HG02840 (cell line): ENCODE measurements around the gene MAS1.

Experiments
- ATAC-seq: cut with Tn5 transposase; IDR thresholded peaks from one replicate; pipeline ENCODE4 v1.9.1; 2021; ENCODE audit warnings: mild to moderate bottlenecking, moderate library complexity, moderate number of reproducible peaks; ENCODE audit not compliant: unreplicated experiment, low FRiP score

The MAS1 gene

DNA sequence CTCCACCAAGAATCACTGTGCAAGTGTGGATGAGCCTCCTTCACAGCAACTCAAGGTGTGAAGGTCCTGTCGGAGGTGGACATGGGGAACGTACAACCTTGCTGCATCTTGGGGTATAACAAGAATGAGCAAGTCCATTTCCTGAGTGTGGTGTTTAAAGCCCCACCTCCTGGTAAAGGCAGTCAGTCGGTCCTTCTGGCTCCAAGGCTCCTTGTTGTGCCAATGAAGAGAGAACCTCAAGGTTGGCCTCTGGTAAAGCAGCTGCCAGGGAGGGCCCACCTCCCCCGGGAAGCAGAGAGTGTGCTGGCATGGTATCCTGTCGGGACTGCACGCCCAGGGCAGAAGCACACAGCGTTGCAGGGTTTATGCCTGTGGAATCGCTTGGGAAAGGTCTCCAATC, 12.4 kb upstream of the MAS1 start:
- no peak for ATAC-seq

DNA sequence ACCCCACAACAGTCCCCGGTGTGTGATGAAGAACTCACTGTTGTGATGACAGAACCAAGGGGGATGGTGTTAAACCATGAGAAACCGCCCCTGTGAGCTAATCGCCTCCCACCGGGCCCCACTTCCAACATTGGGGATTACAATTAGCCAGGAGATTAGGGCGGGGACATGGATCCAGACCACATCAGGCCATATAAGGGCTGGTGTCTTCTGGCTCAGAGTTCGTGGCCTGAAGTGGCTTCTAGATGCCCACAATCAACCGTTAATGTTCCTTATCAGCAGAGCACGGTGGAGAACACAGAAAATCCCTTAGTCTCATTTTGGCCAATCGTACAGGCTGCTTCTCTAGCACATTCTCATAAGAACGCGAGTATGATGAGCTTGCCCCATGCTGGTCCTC, 10.9 kb upstream of the MAS1 start:
- ATAC-seq: no peak

DNA sequence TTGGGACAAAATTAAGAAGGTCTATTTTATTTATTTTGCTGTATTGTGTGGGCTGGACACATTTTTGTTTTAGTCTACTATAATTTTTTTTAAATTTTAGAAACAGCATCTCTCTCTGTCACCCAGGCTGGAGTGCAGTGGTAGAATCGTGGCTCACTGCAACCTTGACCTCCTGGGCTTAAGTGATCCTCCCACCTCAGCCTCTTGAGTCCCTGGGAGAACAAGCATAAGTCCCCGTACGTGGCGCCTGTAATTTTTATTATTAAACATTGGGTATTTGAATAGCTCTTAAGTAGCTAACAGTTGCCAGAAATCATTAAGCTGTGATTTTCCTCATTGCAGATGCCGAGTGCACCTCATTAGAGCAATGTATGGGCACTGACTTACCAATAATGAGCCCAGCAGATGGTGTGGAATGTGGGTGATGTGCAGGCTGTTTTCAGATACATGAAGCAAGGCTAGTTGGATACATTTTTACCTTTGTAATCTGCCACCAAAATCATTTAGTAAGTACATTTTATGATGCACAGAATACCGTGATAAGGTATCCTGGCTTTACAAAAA, 10.3 kb upstream of the MAS1 start:
- no peak for ATAC-seq

DNA sequence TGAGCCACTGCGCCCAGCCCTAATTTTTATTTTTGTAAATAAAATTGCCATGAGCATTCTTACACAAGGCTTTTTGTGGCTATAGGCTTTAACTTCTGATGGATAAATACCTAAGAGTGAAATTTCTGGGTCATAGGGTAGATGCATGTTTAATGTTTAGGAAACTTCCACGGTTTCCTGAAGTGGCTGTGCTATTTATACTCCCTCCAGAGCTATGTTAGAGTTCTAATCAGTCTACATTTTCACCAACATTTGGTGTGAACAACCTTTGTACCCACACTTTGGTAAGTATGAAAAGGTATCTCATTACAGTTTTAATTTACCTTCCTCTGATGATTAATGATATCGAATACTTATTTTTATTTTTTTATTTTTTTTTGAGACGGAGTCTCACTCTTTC, 6.1 kb upstream of the MAS1 start:
- no peak for ATAC-seq

DNA sequence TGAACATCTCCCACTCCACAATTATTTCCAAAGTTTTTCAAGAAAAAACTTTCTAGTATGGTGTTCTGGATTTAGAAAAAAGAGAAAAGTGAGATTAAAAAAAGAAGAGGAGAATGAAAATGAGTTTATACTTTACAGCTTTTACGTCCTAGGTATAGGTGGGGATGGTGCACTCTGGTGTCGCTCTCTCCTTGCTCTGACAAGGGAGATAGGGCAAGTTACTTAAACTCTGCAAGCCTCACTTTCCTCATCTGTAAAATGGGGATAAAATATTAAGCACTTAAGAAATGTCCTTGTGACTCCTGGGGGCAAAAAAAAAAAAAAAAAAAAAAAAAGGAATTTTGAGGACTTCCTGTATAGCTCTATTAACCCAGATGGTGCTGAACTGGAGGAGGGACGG, 4.5 kb upstream of the MAS1 start:
- ATAC-seq: no peak

DNA sequence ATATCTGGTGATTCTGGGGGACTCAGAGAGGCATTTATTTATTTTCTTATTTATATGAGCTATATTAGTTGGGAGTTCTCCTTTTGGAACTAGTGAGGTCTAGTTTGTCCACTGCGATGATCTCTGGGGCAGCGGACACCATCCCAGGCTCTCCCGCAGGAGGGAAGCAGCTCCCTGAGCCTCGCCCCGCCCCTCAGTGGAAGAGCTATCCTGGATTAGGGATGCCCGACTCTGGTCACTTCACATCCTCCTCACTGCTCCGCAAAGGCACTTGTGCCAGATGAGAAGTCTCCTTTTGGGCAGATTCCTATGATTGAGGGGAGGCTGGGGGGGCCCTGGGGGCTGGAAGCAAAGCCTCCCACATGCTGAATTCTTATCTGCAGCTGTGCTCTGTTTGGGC, 3.6 kb upstream of the MAS1 start:
- ATAC-seq: no peak

DNA sequence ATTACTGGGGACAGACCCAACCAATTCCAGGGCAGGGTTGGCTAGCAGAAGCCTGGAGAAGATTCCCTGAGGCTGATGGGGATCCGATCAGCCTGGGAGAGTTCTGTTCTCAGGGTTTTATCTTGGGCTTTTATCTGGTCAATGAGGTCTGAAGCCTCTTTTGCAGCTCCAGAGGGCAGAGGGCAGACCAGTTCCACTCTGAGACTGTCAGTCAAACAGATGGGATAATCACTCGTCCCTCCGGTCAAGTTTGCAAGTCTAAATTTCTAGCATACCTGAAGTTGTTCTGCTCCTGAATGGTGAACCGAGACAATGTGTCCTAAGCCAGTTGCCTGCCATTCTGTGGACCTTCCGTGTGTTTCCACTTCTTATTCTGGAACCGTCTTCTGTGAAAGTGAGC, 3.0 kb upstream of the MAS1 start:
- ATAC-seq: no peak

DNA sequence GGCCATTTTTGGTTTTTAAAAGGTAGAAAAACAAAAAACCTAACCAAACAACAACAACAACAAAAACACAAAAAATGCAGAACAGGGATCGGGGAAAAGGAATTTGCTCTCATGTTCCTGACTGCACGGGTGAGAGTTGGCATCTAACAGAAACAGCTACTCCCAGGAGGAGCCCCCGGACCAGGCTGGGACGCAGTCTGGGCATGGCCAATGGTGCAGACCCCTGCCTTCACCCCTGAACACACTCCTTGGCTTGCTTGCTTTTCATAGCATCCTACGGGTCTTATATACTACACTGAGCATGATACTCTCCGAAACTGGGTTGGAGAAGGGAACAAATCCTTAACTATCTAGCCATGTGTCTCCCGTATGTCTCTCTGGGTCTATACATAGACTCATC, 587 bp upstream of the MAS1 start:
- no peak for ATAC-seq

DNA sequence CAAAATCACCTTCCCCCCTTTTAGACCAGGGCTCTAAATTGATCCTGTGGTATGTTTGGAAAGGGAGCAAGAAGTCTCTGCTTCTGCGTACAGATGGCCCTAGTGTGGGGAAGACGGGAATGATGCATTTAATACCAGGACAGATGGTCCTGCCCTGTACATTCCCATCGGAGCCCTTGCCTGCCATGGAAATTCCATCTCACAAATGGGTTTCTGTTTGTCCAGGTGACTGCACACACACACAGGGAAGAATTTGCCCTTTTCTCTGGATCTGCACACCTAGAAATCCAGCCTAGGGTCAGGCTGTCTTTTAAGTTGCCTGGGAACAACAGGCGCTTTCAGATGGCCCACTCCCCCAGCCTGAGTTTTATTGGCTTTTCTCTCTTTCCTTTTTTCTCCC, 1.3 kb downstream of the MAS1 start:
- no peak for ATAC-seq

DNA sequence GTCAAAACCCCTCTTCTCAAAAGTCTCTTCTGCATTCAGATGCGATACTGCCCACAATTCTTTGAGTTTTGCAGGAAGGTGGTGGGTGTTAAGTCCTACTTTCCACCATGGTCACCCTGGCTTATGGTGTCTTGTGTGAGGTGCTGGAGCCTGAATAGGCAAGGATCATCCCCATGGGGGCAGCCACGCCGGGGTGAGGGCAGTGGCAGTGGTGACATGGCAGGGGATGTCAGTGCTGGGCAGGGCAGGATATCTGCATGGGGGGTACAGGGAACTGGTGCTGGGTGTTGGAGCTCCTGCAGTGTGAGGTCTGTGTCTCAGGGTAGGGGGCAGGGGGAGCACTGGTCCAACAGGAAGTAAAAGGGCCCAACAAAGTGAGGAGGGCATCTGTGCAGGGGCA, 2.3 kb downstream of the MAS1 start:
- no peak for ATAC-seq

DNA sequence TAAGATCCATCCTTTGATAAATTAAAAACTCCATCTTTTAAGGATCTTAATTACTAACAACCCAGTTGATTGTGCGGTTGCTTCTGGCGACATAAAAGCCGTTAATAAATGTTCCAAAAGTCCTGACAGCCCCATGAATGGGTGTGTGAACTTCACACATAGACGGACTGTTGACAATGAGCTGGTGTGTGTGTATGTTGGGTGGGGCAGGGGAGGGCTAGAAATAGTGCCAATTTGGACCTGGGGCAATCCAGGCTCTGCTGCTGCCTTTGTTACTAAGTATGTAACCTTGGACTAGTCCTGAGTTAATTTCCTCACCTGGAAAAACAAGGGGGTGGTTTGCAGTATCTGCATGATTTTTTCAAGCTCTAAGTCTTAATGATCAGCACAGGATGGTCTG, 4.2 kb downstream of the MAS1 start:
- ATAC-seq: no peak

DNA sequence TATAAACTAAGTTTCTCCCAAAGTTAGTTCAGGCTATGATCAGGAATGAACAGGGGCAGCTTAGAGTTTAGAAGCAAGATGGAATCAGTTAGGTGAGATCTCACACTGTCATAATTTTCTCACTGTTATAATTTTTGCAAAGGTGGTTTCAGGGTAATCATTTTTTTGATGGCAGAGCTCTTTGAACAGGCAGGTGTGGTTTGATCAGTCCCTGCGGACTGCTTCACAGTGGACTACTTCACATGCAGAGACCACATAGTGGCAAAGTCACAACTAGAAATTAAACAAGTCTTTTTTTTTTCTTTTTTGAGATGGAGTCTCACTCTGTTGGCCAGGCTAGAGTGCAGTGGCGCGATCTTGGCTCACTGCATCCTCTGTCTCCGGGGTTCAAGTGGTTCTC, 6.8 kb downstream of the MAS1 start:
- no peak for ATAC-seq

DNA sequence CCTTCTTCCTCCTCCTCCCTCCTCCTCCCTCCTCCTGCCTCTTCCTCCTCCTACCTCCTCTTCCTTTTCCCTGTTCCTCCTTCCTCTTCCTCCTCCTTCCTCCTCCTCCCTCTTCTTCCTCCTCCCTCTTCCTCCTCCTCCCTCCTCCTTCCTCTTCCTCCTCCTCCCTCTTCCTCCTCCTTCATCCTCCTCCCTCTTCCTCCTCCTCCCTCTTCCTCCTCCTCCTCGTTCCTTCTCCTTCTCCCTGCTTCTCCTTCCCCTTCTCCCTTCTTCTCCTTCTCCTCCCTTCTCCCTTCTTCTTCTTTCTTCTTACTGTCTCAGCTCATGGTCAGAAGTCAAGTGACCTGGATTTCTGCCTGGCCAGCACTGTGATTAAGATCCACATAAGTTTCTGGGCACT, 7.7 kb downstream of the MAS1 start:
- no peak for ATAC-seq

DNA sequence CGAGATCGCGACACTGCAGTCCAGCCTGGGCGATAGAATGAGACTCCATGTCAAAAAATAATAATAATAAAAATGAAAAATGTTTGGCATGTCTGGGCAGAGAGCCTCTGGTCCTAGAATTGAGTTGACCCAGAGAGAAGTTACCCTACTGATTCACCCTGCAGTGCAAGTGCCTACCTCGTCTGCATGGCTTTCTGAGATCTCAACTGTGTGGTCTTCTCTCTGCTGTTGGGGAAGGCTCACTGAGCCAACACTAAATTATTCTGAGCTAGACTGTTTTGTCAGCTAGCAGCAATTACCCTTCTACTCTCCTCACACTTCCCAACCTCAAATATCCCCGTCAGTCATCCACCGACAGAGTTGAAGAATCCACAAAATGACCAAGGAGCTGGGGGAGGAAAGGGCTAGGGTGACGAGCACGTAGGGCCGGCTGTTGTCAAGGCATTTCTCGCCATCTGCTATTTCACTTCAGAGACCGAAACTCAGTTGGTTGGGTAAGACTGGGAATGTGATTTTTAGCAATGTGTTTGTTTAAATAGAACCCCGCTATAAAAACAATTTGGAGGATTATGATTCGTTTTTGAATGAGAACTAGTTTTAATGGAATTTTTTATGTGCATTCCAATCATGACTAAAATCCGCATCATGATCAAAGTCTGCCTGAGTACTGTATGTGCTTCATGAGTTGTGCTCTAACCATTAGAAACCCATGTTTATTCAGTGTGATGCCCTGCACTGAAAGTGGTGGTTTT, 9.4 kb downstream of the MAS1 start:
- ATAC-seq: no peak

DNA sequence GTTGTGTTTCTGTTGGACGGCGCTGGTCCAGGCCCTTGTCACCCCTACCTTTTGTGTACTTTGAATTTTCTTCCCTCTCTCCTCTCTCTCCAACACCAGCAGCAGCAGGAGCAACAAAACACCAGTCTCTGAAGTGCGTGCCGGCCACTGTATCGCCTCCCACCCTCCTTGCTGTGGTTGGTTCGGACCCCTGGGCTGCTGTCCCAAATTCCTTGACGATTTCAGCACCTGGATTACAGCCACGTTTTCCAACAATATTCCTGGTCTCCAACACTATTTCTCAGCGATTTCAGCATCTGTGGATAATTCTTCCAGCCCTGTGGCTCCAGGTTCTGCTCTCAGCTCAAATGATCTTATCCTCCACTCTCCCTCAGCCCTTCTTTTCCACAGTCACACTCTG, 11.8 kb downstream of the MAS1 start:
- ATAC-seq: no peak

DNA sequence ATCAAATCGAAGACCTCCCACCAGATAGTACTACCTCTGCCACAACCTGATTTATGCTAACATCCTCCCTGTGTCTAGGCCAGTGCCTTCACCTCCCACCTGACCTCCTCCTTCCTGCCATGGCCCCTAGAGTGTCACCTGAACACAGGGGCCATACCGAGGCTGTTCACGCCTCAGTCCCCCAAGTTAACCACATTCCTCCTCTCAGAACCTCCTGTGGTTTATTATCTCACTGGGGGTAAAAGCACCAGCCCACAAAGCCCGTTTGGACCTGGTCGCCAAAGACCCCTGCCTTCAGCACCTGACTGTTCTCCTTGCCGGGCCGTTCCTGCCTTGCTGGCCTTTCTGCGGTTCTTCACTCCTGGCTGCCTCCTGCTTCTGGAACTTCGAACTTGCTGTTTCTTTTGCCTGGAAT, 13.7 kb downstream of the MAS1 start:
- no peak for ATAC-seq

DNA sequence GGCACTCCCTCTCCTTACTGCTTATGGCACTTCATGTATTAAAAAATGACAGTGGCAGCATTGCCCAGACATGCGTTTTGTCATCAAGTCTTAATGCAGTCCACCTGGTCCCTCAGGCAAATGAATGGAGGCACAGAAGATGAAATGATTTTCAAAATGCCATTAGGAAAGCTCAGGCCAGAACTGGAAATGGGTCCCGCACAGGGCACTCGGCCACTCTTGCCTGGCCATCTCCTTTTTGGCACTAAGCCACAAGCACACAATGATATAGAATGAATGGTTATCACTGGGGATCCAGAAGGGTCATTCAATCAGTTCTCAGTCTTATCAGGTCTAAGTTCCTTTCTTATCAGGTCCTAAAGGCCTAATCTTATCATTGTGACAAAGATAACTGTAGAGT, 15.6 kb downstream of the MAS1 start:
- ATAC-seq: no peak

DNA sequence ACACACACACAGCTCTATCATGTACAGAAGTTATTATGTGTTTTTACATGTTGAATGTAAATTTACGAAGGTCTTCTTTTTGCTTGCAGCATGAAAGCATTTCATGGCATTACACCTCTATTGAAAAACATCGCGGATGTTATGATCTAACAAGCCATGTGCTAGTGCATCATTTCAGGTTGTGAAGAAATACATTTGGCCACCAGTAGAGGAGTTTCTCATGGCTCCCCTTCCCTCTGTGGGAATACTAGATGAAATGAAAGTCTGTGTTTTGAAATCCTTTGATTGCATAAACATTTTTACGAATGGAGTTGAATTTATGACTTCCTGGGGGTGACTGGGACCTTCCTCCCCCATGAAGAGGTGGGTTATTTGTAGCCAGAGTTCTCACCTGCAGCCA, 17.7 kb downstream of the MAS1 start:
- no peak for ATAC-seq

DNA sequence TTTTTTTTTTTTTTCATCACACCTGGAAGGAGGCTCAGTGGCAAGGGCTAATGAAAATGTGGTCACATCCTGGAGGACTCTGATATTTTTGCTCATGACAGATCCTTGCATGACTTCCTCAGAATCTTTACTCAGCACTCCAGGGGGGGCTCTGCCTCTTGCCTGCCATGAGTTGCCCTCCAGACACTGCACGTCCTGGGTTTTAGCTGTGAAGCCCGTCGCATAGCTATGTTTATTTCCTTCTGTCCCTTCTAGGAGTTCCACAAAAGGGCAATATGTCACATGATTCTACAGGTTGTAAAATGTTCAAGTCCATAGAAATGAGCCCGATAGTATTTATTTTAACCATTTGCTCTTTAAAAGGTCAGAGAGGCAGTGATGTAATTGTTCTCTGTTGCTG, 18.2 kb downstream of the MAS1 start:
- no peak for ATAC-seq

DNA sequence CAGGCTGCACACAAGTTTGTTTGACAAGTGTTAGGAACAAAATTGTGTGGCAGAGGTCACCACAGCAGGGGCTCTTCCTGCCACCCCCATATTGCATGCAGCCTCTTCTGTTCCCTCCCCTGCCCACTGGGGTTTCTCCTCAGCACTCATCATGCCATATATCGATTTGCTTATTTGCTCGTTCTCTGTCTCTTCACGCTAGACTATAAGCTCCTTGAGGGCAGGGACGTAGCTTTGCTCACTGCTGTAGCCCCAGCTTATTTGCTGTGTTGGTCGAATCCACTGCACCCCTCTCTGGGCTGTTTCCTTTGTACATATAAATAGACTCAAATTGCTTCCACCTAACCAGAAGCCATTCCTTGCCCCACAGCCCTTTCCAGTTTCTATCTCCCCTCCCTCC, 19.6 kb downstream of the MAS1 start:
- no peak for ATAC-seq

DNA sequence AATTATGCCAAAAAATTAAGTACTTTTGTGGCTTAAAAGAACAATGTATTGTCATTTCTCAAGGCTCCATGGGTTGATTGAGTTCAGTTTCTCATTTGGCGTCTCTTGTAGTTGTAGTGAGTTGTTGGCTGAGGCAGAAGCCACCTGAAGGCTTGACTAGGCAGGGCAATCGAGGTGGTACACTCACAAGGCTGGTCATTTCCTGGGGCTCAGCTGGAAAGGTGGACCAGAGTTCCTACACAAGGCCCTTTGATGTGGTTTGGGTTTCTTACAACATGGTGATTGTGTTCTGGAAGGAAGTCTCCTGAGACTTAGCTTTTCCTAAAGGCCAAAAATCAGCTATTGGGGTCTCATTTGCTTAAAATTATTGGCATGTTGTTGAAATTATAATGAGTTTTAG, 22.6 kb downstream of the MAS1 start:
- ATAC-seq: no peak

DNA sequence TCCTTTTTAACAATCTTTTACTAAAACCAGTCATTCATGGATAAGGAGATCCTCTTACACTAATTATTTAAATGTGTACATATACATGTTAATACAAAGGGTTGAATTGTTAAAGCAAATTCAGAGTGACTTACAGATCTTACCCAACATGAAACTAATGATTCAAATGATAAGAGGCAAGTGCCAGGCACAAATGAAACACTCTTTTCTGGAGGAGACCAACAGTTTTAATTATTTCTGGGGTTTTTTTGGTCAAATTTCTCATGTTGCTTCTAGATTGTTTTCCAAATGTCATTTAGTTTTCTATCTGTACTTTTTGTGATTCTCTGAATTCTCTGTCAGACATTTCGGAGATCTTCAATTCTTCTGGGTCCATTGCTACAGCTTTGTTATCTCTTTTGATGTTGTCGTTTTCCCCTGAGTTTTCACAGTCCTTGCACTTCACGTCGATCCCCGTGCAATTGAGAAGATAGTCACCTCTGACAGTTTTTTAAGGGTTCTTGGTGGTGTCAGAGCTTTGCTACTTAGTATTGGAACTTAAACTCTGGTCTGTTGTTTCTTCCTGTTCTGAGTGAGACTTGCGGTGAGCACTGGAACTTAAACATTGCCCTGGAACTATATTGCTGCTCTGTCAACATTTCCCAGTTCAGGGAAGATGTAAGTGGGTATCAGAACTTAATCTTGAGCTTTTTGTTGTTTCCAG, 23.2 kb downstream of the MAS1 start:
- no peak for ATAC-seq
